Activated CD4-positive, alpha-beta T cell treated with anti-CD3 and anti-CD28 coated beads, Interleukin-2, amount 50 U/mL, for 4 hours (primary cell): ENCODE results near the gene CCDC141.

Experiments used
- DNase-seq, 2 experiments: peaks; one replicate each; pipeline ENCODE4 v3.0.0-alpha.2; 2020

The CCDC141 gene

DNA sequence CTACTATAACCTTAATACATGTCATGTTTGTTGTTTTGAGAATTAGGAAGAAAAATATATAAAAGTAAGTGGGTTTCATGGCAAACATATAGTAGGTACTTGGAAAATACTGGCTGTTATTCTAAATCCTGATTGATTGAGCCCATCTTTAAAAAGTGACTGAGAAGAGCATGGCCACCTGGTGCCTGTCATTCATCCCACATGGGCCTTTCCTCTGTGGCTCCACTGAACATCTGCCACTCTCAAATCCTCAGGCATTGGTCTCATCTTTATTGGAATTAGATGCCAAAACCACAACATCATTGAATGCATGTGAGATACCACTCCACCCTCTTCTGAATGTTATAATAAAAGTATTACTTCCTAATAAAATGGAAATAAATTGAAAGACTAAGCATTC is 141.1 kb downstream of the CCDC141 start:
- DNase-seq = no peak

GRCh38 chr2:178905261-178905660 is 144.7 kb downstream of the CCDC141 start:
- no peak for DNase-seq

DNA sequence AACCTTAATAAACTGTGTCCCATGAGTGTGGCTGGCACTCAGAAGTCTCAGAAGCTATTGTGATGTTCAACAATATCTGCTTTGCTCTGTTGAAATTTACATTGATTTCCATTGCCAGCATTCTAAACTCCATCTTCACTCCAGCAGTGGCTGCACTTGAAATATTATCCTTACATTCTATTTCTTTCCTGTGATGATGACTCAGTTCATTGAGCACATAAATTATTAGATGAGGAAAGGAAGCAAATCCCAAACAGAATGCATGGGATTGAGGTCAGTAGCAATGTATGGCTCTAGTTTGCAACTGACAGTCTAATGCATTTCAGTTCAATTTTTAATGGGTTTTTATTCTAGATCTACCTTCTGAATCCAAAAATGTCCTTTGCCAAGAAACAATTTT is 150.3 kb downstream of the CCDC141 start:
- DNase-seq = no peak

DNA sequence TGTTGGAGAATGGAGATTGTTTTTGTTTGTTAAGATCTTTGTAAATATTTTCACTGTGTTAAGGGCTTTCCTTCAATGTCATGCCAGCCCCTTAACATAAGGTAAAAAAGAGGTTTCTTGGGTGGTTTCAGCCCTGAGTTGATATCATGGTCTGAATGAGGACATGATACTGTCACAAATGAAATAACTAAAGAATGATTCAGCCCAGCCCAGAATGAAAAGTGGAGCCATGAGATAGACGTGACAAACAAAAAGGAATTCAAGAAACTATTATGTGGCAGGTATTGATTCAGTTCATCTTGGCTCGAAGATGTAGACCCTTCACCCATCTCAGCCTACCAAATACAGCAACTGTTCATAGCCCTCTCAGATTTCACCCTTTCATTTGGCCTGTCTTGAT is 154.1 kb downstream of the CCDC141 start:
- DNase-seq = no peak

- no peak for DNase-seq
Observed at GRCh38 chr2:178895171-178895570, 154.8 kb downstream of the CCDC141 start.

DNA sequence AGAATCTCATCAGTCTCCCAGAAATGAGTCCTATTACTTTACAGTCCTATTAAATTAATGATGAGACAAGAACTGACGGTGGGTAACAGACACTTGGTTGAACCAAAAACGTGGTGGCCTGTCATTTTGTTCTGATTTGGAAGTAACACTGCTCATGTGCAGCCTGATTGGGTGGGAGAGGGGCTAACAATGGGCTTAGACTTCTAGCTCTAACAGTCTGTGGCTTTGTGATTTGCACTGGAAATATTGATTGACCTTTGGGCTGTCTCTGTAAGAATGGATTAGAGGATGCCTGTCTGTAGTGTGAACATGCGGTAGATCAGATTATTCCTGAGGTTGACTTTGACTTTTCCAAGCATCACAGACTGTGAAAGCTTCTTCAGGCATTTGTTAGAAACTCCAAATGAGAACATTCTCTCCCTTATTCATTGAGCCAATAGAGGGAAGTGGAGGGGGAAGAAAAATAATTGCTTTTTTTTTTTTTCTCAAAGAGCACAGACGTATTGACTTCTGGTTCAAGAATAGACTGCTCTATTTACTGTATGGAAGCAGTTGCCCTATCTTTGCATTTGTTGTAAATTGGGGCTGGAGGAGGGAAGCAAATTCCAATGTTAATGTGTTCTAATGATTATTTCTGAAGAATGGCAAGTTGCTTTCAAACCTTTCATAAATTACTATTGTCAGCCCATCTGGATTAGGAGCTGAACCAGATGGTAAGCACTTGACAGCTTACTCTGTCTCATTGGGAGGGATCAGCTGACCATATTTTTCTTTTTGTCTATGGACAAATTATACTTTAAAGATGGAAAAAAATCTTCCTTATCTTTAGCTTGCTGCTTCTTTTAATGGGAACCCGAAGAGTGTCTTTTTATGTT is 156.9 kb downstream of the CCDC141 start:
- no peak for DNase-seq

- no peak for DNase-seq
Observed at GRCh38 chr2:178891959-178892485, 157.9 kb downstream of the CCDC141 start.

- DNase-seq = peak; percentile 34 to 45
Observed at GRCh38 chr2:178891265-178891958, 158.5 kb downstream of the CCDC141 start.

DNA sequence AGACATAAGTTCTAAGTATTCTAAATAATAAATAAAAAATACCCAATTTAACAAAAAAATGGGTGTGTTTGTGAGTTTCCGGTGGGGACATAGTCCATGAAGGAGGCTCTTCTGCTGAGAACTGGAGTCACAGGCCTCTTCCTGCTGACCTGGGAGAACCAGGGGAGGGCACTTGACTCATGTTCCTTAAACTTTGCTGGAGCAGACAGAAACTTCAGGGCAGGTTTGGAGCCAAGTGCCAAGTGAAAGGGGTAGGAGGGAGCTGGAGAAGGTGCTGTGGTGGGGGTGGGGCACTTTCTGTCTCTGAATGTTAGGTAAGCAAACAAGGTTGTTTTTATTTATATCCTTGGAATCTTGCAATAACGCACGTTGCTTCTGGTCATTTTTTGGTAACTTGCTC is 163.9 kb downstream of the CCDC141 start:
- no peak for DNase-seq

DNA sequence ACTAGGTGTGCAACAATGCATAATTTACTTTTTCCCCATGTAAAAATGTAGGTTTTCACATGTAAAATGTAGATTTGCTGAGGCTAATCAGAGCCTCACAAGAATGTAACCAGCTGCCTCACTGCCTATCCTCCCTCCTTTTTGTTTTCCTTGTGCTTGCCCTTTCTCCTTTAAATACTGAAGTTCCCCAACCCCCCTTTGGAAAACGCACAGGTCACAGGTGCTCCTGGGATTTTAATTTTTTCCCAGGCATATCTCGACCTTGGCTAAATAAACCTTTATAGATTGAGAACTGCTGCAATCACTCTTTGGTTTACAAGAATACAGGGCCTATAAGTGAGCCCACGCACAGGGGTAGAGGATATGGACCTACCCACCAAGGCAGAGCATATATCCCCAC is 165.5 kb downstream of the CCDC141 start:
- DNase-seq = no peak

DNA sequence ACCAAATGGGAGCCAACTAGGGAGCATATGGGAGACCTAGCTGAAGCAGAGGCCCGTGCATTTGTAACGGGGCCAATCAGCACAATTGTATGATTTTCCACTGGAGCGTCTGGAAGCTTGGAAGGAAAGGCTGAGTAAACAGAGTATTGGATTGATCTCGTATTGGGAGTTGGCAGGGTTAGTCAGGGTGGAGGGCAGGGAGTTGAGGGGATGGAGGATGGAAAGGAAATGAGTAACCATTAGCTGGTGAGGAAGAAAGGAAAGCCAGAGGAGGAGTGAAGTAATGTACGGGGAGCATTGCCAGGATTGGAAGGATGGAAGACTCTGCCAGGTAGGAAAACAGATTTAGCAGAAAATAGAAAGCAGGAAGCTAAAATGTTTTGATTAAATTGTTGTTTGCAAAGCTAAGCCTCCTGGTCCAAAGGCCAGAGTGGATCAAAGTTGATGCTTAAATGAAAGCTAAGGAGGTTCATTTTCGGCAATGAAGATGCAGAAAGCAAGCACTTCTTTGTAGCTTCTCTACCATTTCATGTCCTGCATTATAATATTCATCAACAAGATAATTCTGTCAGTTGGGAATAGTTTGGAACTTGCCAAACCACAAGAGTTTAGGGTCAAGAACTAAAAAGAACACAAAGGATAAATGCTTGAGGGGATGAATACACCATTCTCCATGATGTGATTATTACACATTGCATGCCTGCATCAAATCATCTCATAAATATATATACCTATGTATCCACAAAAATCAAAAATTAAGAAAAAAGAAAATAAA is 167.1 kb downstream of the CCDC141 start:
- no peak for DNase-seq

DNA sequence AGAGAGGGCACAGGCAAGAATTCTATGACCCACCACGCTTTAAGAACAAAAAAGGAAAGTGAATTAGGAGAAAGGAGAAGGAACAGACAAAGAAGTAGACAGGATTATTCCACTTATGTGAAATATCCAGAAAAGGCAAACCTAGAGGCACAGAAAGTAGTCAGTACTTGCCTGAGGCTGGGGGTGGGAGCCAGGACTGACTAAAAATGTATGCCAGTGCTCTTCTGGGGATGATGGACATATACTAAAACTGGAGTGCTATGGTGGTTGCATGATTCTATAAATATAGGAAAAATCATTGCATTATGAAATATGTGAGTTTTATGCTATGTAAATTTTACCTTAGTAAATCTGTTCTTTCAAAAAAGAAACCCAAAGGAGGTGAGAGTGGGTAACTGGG is 168.9 kb downstream of the CCDC141 start:
- DNase-seq = no peak

GRCh38 chr2:178880257-178880656 is 169.7 kb downstream of the CCDC141 start:
- DNase-seq = no peak

DNA sequence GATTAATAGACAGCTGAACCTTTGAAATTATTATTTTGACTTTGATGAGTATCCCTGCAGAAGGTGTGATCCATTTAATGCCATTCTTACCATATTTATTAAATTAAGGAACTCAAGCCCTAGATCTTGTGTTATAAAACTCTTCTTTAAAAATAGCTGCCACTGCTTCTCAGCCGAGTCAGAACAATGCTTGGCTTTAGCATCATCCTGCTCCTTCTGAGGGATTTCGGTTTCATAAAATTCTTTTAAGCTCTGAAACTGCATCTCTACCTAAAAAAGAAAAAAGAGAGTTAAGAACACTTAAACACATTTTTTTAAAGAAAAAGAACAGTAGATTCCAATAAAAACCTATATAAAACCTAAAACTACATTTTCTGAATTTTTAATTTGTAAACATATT is 172.1 kb downstream of the CCDC141 start:
- DNase-seq = no peak

DNA sequence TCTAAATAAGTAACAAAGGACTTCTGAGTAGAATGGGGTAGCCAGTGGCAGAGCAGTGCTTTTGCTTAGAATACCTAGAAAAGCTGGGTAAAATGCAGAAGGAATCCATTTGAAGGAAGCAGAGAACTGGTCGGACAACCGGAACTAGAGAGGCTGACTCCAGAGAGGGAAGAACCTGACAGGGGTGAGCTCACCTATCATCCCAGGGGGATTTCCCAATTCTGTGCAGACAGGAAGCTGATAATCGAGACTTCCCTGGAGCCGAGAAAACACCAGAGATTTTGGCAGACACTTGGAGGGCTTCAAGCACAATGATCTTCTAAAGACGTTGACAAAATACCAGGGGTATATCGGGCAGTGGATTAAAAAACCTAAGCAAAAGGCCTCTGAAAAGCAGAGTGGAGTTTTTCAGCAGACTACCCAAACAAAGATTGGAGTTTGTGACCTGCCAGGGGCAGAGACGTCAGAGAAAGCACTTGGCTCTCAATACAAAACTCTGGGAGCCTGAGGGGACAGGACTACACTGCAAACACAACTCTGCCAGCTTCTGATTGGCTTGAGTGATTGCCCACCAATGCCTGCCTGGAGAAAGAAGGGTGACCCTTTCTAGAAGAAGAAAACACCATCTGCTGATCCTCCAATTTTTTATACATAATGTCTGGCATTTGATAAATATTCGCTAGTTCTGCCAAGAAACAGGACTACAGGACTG is 175.3 kb downstream of the CCDC141 start:
- DNase-seq = no peak

- no peak for DNase-seq
Observed at GRCh38 chr2:178873912-178874311, 176.0 kb downstream of the CCDC141 start.

DNA sequence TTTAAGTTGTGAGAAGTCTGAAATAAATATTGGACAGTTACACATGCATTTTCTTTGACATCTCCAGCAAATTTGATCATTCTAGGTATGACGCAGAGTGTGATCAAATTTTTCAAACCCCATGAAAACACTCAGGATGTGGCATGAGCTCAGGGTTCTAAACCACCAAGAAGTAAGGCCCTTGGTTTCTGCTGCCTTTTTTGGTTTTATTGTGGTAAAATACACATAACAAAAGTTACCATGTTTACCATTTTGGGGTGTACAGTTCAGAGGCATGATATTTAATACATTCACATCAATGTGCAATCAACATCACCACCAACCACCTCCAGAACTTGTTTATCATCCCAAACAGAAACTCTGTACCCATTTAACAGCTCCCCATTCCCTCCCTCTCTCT is 178.4 kb downstream of the CCDC141 start:
- no peak for DNase-seq

DNA sequence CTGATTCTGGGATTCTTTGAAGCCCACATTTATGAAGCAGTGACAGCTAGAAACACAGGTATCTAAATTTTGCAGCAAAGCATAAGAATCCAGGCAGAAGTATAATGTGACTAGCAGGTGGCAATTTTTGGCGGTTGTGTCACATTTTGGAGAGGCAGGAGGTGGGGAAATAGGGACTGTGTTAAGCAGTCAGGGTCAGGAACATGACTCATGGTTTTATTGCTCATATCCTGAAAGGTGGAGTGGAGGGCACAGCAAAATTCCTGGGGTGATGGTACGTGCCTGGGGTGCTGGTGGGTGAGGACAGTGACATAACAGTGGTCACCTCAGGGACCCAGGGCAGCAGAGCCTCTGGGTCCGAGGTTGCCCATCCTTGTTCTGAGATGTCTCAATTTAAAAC is 179.2 kb downstream of the CCDC141 start:
- no peak for DNase-seq

DNA sequence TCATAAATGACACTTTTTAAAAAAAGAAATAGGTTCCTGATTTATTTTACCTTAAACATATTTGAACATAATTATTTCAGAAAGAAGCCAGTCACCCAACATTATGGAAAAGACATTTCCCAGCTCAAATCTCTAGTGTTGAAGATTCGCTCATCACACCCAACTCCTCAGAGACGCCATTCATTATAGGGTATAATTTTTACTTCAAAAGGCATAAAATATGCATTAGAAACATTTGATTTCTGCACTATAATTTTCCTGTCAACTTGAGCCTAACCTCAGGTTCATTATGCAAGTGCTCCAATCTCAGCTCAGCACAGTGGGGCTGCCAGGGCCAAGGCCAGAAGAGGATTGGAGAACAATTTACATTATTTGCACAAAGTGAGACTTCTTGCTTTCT is 183.9 kb downstream of the CCDC141 start:
- no peak for DNase-seq

DNA sequence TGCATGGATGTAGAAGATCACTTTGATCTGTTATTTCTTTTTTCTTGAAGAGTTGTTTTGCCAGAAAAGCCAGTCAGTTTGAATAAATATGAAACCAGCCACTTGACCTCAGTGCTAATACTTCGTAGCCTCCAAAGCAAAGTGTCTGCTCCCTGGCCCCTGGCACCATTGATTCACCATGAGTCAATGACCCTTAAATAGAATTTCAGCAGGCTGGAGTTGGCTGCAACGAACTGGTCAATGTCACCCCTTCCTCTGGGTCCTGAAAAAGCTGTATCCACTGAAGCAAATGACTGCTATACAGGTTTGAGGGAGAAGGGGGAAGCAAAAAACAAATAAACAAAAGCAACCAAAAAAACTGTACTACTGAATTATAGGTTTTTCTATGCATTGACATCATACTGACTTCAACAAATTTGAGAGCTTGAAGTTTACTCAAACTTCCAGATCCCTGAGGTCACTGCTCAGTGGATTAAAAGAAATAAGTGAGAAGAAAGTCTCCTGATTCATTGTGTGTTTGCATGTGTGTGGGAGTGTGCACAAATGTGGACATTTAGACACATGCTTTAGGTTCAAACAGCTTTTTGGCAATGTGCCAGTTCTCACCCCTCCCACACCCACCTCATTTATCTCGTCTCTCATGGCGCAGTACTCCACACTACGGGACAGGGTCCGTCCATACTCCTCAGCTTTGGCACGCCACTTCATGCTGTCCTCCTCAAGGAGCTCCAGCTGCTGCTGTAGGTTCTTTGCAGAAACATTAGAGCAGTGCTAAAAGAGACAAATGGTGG is 184.6 kb downstream of the CCDC141 start:
- DNase-seq = no peak

- no peak for DNase-seq
Observed at GRCh38 chr2:178863856-178864620, 185.9 kb downstream of the CCDC141 start.
